Measurements from ENCODE around the gene GSG1.

DNA sequence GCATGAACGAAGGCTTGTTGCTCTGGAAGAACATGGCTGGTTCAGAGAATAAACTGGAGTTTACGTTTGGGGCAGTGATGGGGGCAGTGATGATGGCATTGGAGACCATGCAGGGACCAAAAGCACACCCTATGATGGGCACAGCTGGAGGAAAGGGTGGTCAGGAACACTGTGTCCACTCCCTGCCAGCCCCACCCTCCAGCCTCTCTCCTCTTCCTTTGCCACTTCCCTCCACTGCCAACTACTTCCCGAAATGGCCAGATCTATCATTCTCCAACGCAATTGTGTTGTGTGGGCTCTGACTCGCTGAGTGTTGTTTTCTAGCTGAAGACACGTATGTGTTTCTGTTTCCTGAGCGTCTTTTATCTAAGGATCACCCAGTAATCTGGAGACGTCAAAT lies 39.3 kb upstream of the GSG1 start:
- no peak for TF ChIP-seq FOXK2 (IDR thresholded peaks at IDR 0.05)
- TF ChIP-seq NFRKB (IDR thresholded peaks at IDR 0.05): no peak
- TF ChIP-seq SP1 (IDR thresholded peaks at IDR 0.05): no peak
- TF ChIP-seq ZNF384 (IDR thresholded peaks at IDR 0.05): no peak
- TF ChIP-seq FOXA1 (IDR thresholded peaks at IDR 0.05): no peak
- TF ChIP-seq SUZ12 (IDR thresholded peaks at IDR 0.05): no peak
- TF ChIP-seq BHLHE40 (IDR thresholded peaks at IDR 0.05; ENCODE audit: borderline replicate concordance): no peak
- no peak for TF ChIP-seq FOXM1 (IDR thresholded peaks at IDR 0.05; ENCODE audit: borderline replicate concordance)

Measured in HEK293T (cell line).